Heart left ventricle (tissue), 13 donors: ENCODE measurements around the gene C6orf132.

ENCODE experiments used
- POLR2A ChIP-seq, 2 donors: fragments of 450-650 bp; IDR thresholded peaks; one replicate each; pipeline ENCODE4 v1.6.1; 2017; ENCODE audit warnings: antibody characterized with exemption in 2 of 2, mild to moderate bottlenecking in 2 of 2, moderate library complexity in 2 of 2
- TF ChIP-seq, protein P1 (sequence below), 12 donors: fragments of 200-600 bp; sonication (generic) in 4 of 12; IDR thresholded peaks; one replicate each; pipeline versions ENCODE4 v1.5.0 to v1.8.0; 2018 to 2022; ENCODE audit warnings: antibody characterized with exemption in 12 of 12, mild to moderate bottlenecking in 5 of 12
- donor health status: ischemic (EF 13 %, LVEDD 7.1; RV severe dilation, severe dysfunction).
- donor health status: DM: no; HTN: yes; CAD: no.
- donor health status: DM: no; HTN: no; CAD: no.
- donor health status: ischemic (EF 25% LVEDD 6.9; RV normal size, moderate dysfunction).
- donor health status: ischemic (EF 25% LVEDD 5.7; RV mildly dilated, moderate dysfunction).
- donor health status: ischemic (EF 35%, LVEDD 5.7; RV mildly dilated, moderate dysfunction).
- donor health status: nonischemic (EF 11% LVEDD 7.7; RV severe dilation, severe dysfunction).
- donor health status: DM: yes; HTN: yes; CAD: no.
- donor health status: PGD.
- donor health status: ischemic (EF 29% LVEDD 5.4; RV normal size, mild dysfunction).
- donor health status: nonischemic (EF 23%, LVEDD 6.1; RV moderate dilation, normal function).

DNA sequence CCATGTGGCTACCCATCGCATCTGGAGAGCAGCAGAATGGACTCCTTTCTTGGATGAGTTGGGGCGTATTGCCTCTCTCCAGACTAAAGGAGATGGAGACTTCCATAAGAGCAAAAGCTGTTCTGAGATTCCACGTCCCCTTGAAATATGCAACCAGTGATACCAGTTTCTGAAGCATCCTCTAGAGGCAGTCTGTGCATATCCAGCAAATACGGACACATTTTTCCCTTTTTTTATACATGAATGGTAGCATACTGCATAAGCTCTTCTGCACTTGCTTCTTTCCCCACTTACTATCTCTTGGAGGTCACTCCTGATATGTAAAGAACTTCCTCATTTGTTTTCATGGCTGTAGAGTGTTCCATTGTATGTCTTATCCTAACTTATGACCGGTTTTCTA is 57.5 kb downstream of the C6orf132 start:
- TF ChIP-seq, protein P1, sequence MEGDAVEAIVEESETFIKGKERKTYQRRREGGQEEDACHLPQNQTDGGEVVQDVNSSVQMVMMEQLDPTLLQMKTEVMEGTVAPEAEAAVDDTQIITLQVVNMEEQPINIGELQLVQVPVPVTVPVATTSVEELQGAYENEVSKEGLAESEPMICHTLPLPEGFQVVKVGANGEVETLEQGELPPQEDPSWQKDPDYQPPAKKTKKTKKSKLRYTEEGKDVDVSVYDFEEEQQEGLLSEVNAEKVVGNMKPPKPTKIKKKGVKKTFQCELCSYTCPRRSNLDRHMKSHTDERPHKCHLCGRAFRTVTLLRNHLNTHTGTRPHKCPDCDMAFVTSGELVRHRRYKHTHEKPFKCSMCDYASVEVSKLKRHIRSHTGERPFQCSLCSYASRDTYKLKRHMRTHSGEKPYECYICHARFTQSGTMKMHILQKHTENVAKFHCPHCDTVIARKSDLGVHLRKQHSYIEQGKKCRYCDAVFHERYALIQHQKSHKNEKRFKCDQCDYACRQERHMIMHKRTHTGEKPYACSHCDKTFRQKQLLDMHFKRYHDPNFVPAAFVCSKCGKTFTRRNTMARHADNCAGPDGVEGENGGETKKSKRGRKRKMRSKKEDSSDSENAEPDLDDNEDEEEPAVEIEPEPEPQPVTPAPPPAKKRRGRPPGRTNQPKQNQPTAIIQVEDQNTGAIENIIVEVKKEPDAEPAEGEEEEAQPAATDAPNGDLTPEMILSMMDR (IDR thresholded peaks at IDR 0.05), result no peak
- no peak for TF ChIP-seq POLR2A (IDR thresholded peaks at IDR 0.05)
